DMS153 treated with DMSO at 0.1 percent for 48 hours (cell line): ENCODE measurements around the gene CPED1.
A peak's percentile ranks its signal among the peaks of the same experiment; 100 is the strongest.

Experiments used
- DNase-seq: peaks from one replicate; lab custom pipeline; 2025; ENCODE audit not compliant: unreplicated experiment; lab: John Stamatoyannopoulos, UW

CPED1 gene

GRCh38 chr7:120988591-120989256, at the start of gene CPED1:
Gene CPED1 (plus strand): TSS chr7:120988711. CDS start chr7:120989622, 911 bp downstream.
- peak; percentile 7 for DNase-seq

GRCh38 chr7:120939345-120939744, 49.2 kb upstream of the CPED1 start:
- no peak for DNase-seq

GRCh38 chr7:120941064-120941463, 47.4 kb upstream of the CPED1 start:
- no peak for DNase-seq

GRCh38 chr7:120941856-120942255, 46.7 kb upstream of the CPED1 start:
- no peak for DNase-seq

GRCh38 chr7:120942861-120943260, 45.6 kb upstream of the CPED1 start:
- no peak for DNase-seq

- DNase-seq = peak; percentile 17
Measured at GRCh38 chr7:120944826-120945562, 43.5 kb upstream of the CPED1 start.

- DNase-seq = no peak
Measured at GRCh38 chr7:120947980-120948379, 40.5 kb upstream of the CPED1 start.

- no peak for DNase-seq
Measured at GRCh38 chr7:120949393-120949911, 39.1 kb upstream of the CPED1 start.

GRCh38 chr7:120949998-120950538, 38.4 kb upstream of the CPED1 start:
- DNase-seq = no peak

- peak; percentile 98 for DNase-seq
Measured at GRCh38 chr7:120950539-120951308, 37.8 kb upstream of the CPED1 start, which contains the start of gene ING3. Gene ING3 (plus strand): TSS chr7:120950777. CDS start chr7:120950897, 120 bp downstream.

- DNase-seq = no peak
Measured at GRCh38 chr7:120951309-120951699, 37.2 kb upstream of the CPED1 start.

- DNase-seq = no peak
Measured at GRCh38 chr7:120951826-120952225, 36.7 kb upstream of the CPED1 start.

- no peak for DNase-seq
Measured at GRCh38 chr7:120955577-120956149, 32.8 kb upstream of the CPED1 start.

- DNase-seq = no peak
Measured at GRCh38 chr7:120959929-120960484, 28.5 kb upstream of the CPED1 start.

GRCh38 chr7:120960714-120961113, 27.8 kb upstream of the CPED1 start:
- no peak for DNase-seq

- no peak for DNase-seq
Measured at GRCh38 chr7:120961638-120962173, 26.8 kb upstream of the CPED1 start.

- DNase-seq = no peak
Measured at GRCh38 chr7:120964088-120964487, 24.4 kb upstream of the CPED1 start.

GRCh38 chr7:120966961-120967360, 21.6 kb upstream of the CPED1 start:
- DNase-seq = no peak

GRCh38 chr7:120973849-120974248, 14.7 kb upstream of the CPED1 start:
- no peak for DNase-seq

- no peak for DNase-seq
Measured at GRCh38 chr7:120979765-120980499, 8.6 kb upstream of the CPED1 start.
